Stimulated activated CD4-positive, alpha-beta T cell treated with anti-CD3 and anti-CD28 coated beads, Interleukin-4, amount 100 ng/mL, for 4 hours (primary cell): Measurements from ENCODE around the gene ZHX3.

Source experiments
- DNase-seq, 2 experiments: peaks; one replicate each; pipeline ENCODE4 v3.0.0-alpha.2; 2020

The ZHX3 gene

DNA sequence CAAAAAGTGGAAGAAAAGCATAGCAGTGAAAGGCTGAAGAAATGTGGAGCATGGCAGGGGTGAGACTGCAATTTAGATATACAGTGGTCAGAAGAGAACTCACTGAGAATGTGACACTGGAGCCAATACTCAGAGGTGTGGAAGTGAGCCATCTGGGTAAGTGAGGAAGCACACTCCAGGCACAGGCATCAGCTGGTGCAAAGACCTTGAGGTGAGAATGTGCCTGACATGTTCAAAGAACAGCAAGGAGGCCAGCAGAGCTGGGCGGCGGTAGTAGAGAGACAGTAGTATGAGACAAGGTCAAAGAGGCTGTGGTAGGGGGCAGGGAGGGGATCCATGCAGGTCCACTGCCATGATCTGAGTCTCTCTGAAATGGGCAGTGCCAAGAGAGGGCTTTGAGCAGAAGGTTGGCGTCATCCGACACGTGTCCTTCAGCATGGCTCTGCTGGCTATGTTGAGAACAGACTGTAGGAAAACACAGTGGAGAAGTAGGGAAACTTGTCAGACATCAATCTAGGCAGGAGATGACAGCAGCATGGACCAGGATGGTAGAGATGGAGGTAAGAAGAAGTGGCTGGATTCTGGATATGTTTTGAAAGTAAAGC lies 95.8 kb downstream of the ZHX3 start:
- DNase-seq, result no peak

DNA sequence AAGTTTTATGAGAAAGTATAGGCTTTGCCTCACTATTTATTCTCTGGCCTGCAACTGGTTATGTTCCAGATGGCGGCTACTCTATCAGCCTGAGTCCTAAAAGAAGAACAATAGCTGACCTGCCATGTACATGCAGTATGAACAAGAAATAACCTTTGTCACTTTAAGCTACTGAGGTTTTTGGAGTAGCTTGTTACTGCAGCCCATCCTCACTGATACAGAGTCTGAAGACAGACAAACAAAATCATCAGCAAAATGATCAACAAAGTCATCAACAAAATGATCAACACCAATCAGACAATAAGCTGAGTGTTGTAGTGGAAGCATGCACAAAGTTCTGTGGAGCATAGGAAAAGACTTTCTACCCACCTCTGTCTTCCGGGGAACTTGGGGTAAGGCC lies 97.7 kb downstream of the ZHX3 start:
- no peak for DNase-seq

DNA sequence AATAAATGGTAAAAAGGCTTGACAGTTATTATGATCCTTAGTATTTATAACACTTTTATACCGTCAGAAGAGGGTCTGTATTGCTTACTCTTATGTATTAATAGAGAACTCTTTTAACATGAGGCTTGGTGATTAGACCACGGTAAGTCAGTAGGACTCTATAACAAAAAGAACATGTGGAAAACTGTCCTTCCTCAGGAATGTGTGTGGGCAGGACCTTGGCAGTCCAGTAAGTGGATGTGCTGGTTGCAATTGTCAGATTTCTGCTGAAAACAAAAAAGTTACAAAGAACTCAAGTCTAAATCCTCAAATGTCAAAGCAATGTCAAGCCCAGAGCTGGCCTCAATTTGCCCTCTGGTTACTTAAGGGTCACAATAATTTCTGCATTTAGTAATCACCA lies 99.1 kb downstream of the ZHX3 start:
- DNase-seq, result no peak

DNA sequence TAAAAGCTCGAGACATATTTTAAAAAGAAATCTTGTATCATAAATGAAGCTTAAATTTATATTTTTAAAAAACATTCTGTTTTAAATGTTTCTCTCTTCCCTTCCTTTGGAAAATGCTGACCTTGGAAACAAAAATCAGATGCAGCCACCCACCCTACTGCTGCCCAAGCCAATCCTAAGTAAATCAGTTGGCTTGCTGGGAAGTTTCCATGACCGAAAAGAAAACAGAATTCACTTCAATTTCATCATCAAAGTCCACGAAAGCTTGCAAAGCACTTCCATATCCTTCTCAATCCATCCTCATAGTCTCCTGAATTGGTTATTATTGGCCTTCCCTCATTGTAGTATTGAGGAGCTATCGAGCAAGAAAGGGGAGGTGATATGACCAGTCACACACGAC lies 100.1 kb downstream of the ZHX3 start:
- DNase-seq, result no peak

DNA sequence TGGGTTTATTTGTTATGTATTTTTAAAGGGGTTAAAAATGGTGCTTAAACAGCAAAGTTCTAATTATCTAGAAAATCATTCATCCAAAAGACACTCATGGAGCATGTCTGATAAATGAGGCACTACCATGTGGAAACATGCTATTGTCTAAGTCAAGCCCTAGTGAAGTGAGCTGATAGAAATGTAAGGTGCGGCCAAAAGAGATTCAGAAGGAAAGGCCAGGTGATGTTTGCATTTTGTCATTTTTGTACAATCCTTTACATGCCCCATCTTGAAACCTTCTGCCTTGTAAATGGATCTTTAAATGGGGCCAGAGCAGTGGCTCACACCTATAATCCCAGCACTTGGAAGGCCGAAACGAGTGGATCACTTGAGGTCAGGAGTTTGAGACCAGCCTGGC lies 102.9 kb downstream of the ZHX3 start:
- DNase-seq, result no peak

DNA sequence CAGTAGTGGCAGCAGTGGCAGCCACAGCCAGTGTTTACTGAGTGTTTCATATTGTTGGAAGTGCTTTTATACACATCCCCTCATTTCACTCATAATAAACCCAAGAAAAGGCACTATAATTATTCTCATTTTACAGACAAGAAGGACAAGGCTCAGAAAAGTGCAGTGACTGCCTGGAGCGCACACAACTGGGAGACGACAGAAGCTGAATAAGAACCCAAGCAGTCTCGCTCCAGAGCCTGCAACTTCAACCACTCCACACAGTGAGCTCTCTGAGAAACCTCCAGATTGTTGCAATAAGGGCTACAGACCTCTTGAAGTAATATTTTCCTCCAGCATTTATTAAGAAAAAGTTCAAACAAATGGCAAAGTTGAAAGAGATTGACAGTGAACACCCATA lies 103.3 kb downstream of the ZHX3 start:
- no peak for DNase-seq

DNA sequence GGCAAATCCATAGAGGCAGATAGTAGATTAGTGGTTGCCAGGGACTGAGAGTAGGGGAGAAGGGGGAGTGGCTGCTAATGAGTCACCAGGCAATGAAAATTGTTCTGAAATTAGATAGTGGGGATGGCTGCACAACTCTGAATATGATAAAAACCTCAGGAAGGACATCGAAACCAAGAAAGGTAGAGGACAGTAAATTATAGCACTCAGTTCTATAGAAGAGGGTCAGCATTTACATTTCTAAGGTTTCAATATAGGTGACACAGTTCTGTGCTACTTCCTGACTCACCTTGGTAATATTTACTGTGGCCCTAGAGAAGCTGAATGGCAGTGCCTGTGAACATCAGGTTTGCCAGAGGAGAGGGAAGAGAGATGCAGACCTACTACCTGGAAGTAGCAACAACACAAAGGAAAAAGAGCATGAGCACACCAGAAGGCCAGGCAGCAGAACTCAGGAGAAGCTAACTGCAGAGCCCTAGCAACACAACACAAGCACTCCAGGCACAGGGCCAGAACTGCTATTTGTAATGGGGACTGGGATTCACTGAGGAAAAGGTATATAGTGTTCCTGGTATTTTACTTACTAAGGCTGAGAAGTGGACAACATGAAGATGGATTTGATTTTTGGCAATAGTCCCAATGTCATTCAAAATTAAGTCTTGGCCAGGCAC lies 104.2 kb downstream of the ZHX3 start:
- no peak for DNase-seq

DNA sequence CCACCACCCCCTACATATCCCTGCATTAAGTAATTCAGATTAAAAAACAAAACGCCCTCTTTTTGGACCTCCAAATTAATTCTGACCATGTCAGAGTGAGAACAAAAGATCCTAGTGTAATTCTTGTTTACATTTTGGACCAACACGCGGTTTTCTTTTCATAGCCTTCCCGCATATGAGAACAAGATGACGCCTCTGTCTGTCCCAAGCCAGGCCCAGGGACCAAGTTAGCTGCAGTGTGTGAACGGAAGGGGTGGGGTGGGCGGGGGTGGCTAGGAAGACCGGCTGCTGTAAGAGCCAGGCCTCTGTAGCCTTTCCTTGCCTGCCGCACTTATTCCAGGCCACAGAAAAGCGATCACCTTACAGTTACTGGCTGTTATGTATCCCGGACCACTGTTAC lies 112.2 kb downstream of the ZHX3 start:
- DNase-seq, result no peak

DNA sequence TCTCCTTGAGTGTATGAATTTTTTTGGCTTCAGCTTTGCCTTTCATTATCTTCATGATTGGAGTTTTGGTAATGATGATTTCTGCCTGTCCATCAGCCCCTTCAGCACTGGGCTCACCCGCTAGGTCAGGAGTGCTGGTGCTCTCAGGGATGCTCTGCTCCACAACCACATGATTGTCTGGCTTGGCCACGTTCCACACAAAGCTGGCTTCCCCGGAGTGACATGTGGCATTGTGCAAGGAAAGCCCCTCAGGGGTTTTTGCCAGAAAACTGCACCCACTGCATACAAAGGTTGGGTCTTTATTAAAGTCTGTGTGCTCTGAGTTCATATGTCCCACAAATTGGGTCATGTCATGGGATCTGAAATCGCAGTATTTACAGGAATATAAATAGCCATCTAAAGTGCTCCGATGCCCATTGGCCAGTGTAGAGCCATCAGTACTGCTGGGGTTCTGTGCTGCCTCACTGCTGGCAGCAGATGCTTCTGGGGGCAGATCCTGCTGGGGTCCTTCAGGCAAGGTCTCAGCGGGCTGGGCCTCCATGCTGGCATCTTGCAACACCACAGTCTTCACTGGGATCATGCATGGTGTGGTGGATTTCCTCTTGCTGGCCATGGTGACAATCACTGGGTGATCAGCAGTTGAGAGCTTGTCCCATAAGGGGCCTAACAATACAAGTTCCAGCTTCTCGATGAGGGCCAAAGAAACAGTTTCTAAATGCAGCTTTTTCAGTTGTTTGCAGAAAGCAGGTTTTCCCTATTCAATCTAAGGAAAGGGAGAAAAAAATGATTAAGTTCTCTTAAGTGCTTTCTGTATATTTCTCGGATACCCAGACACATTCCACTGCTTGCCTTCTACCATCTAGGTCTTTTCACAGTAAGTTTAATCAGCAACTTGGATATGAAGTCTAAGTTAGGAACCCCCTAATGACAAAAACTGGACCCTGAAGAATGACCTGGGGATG lies 112.9 kb downstream of the ZHX3 start:
- DNase-seq, result no peak

DNA sequence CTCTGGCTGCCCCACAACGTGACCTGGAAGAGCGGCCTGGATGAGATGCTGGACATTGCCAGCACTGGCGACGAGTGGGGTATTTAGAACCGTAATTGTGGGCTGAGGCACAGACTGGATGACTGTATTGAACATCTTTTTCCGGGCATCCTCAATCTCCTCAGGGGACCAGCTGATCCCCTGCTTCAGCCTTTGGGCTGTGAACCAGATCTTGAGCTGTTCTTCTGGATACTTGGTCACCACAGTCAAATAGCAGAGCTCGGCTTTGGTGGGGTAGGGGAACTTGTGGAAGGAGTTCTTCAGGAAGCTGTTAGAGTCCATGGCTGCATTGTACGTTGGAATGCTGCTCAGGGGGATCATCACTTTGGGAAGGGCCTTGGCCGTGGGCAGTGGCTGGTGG lies 113.9 kb downstream of the ZHX3 start:
- DNase-seq, result no peak

DNA sequence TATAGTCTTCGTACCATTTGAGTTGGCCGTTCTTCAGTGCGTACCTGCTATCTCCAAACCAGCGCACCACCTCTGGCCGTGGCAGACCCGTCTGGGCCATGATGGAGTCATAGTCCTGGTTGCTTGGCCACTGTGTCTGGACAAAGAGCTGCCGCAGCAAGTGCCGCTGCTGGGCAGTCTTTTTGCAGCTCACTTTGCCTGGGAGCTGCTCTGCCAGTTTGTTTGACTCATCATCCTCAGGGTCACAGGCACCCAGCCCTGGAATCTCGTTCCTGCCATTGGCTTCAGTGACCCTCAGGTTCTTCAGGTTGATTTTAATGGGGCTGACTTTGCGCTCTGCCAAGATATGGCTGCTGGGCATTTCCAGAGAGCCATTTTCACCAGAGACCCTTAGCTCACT lies 115.1 kb downstream of the ZHX3 start:
- no peak for DNase-seq

DNA sequence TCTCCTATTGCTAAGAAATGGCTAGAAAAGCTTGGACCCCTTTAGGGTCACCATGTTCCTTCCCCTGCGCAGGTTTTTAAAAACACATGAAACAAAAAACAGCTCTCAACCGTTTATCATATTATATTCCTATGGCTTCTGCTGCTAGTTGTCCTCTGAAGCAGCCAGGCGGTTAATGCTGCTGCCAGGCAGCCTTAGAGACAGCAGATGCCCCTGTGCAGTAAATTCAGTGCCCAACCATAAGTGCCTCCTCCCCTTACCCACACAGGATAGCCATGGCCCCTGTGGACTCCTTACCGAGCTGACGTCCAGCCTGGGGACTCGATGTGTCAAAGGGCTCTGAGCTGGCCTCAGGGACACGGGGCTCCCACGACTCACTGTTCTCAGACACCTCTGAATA lies 115.8 kb downstream of the ZHX3 start:
- no peak for DNase-seq

DNA sequence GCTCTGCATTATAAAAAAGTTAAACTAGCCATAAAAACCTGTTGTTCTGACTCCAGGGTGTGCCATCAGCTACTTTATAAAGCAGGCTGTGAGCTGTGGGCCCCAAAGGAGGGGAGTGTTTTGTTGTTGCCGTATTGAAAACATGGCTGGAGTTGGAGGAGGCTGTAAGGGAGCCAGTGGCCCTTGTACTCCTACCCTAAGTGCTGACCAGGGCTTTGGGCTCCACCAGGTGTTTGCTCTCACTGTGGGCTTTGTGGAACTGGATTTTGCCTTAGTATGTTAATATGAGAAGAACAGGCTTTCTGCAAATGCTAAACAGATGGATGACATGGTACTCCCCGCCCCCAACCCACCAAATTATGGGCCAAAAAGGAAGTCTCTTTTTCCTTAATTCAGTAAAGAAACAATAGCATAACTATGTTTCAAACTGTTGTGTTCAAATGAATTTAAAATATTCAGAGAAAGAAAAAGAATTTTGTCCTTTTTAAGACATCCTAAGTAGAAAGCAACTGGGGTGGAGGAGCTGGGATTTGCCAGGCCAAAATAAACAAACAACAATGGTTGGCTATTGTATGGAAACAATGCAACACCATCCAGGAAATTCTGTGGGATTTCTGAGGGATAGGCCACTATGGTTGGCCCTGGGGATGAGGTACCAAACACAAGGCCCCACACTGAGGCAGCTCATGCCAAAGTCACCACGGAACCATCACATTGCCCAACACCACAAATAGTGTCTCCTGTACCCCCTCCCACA lies 116.9 kb downstream of the ZHX3 start:
- no peak for DNase-seq

DNA sequence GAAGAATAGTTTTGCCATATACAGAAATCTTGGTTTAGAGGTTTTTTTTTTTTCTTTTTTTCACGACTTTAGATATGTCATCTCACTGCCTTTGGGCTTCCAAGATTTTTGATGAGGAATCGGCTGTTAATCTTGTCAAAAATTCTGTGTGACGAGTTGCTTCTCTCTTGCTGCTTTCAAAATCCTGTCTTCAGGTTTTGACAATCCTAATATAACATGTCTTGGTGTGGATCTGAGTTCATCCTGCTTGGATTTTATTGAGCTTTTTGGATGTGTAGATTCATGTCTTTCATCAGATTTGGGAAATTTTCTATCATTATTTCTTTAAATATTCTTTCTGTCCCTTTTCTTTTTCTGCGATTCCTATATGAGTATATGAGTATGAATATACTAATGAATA lies 119.1 kb downstream of the ZHX3 start:
- DNase-seq, result no peak

DNA sequence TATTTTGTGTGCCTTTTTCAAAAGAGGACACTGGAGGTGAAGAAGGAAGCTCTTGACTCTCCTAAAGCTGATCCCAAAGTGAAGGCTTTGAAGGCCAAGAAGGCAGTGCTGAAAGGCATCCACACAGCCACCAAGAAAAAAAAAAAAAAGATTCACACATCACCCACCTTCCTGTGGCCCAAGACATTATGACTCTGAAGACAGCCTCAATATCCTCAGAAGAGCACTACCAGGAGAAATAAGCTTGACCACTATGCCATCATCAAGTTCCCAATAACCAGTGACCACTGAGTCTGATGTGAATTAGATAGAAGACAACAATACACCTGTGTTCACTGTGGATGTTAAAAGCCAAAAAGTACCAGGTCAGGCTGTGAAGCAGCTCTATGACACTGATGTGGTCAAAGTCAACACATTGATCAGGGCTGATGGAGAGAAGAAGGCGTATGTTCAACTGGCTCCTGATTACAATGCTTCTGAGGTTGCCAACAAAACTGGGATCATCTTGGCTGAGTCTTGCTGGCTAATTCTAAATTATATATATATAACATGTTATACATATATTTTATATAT lies 120.8 kb downstream of the ZHX3 start:
- DNase-seq, result no peak

DNA sequence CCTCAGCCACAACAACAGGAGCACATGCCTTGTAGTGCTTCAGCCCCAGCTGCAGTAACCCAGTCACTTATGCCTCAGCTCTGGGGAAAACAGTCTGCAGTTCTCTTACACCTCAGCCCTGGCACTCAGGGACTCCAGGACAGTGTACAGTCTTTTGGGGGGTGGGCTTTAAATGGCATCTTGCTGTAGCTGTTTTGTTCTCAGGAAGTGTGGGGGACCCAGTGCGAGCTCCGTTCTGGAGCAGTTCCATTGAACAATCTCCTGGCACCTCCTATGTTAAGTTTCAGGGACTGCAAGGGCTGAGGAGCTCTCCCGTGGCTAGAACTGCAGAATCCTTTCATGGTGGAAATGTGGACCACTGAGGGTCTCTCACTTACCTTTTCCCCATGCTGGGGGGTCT lies 125.0 kb downstream of the ZHX3 start:
- no peak for DNase-seq

DNA sequence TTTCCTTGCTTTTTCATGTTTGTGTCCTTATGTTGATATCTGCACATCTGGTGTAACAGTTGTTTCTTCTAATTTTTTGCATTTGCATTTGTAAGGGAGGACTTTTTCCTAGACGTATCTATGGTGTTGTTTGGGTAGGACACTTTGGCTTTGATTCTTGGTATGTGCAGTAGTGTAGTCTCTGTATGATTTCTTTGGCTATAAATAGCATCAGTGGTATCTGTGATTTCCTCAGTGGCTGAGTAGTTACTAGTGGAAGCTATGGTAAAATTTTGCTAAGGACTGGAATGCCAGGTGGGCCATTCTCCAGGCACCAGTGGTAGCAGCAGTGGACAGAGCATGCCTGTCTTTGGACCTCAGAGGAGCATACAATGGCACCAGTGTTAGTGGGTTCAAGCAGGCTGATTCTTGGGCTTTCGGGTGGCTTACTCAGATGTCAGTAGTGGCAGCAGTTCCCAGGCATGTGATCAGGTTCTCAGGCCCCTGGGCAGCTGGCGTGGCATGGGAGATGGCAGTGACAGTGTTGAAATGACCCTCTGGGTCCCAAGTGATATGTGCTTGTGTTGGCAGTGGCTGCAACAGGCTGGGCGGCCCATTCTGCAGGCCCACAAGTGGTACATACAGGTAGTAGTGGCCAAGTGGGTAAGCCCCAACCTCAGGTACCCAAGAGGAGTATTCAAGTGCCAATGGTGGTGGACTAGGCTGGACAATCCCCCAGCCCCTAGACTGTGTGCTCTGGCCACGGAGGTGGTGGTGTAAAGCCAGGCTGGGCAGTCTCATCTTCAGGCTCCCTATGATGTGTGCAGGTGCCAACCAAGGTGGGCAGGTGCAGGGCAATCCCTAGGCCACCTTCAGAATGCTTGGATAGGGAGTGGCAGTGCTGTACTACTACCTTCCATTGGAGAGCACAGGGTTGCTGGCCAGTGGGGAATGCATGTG lies 125.7 kb downstream of the ZHX3 start:
- no peak for DNase-seq

DNA sequence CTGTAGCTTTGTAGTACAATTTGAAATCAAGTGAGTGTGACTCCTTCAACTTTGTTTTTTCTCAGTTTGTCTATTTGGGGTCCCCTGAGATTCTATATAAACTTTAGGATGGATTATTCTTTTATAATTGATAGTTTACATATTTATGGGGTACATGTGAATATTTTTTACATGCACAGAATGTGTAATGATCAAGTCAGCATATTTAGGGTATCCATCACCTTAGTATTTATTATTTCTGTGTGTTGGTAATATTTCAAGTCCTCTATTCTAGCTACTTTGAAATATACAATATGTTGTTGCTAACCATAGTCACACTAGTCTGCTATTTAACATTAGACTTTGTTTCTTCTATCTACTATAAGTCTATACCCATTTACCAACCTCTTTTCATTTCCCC lies 129.9 kb downstream of the ZHX3 start:
- DNase-seq, result no peak

DNA sequence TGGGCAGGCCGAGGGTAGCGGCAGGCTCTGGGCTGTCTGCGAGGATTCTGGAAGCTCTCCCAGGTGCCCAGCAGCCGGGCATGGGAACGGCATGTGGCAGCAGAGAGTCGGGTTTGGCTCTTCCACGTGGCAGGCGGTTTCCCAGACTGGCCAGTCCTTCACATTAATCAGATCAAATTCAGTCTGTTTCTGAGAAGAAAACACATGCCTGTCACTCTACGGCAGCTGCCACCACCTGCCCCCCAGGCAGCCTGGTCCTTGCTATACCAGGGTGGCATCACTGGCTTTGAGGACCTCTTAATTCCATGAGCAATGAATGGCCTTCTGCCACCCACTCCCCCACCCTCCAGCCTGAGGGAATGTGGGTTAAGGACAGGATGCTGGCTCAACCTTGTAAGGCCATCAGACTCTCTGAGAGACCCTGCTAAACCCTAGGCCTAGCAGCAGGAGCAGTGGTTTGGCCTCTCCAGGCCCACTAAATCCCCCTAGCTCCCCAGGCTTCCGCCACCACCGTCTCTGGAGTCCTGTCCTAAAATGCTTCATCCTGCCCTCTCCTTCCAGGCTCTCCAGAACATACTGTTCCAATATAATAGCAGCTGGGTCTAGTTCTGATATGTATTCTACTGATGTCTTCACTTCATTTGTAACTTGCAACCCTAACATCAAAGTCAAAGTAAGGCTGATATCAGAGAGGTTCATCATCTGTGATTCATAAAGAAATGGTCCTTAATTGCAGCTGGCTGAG lies 132.3 kb downstream of the ZHX3 start:
- no peak for DNase-seq

DNA sequence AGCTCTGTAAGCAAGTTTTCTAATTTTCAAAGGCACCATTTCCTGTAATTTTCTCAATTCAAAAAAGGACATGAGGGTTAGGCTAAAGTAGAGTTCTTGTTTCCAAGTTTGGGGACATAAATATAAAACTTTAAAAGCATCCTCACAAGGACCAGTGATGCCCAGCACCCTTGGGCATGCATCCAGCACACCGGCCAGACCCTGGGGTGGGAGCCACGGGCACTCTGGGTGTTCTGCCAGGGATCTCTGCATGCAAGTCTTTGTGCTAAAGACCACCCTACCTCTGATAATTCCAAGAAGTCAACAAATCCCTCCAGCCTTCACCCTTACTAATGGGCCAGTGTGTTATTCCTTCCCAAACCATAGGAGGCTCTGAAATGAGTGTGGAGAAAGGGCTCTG lies 133.7 kb downstream of the ZHX3 start:
- DNase-seq, result no peak

DNA sequence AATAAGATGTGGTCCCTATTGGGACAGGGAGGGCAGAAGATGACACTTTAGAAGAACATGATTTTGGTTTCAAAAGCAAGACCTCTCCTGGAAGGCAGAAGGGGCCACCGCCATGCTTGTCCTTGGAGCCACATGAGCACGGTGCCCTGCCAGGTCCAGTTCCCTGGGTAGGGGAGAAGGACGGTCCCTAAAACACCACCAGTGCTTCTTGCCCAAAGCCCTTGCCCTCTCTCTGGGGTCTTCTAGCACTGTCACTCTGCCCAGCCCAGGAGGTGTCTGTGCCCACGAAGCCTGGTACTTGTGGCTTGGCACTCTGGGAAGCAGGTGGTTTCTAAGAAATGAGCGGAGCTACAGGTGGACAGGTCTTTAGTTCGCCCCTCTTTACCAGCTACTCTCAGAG lies 134.1 kb downstream of the ZHX3 start:
- no peak for DNase-seq
